Skeletal muscle satellite cell (primary cell): ENCODE results near the gene TXNDC17. TPM values are rescaled to one million over a fixed set of nuclear protein-coding genes. Genes with fewer than 3 reads are reported as not detected.
"Not testable (repeated sequence)": the region's sequence is repeated elsewhere in the genome, so short reads cannot be mapped to it uniquely, and the experiment has no call there.

ENCODE experiments used
- H3K27me3 ChIP-seq: 2 replicates; pipeline ENCODE4 v1.7.0; 2013; ENCODE audit warnings: low read length; ENCODE audit not compliant: control insufficient read depth, insufficient read depth
- H3K36me3 ChIP-seq: 2 replicates; pipeline ENCODE4 v1.7.0; 2013; ENCODE audit warnings: mild to moderate bottlenecking, control low read depth, low read length; ENCODE audit not compliant: insufficient read depth
- H3K4me1 ChIP-seq: 2 replicates; pipeline ENCODE4 v1.7.0; 2013; ENCODE audit warnings: low read length; ENCODE audit not compliant: control insufficient read depth, insufficient read depth
- H3K4me2 ChIP-seq: 2 replicates; pipeline ENCODE4 v1.7.0; 2013; ENCODE audit warnings: mild to moderate bottlenecking, low read length
- H3K4me3 ChIP-seq: 2 replicates; pipeline ENCODE4 v1.7.0; 2013; ENCODE audit warnings: low read length
- H3K9ac ChIP-seq: 2 replicates; pipeline ENCODE4 v1.7.0; 2013; ENCODE audit warnings: mild to moderate bottlenecking, low read depth, low read length, moderate library complexity
- H3K9me3 ChIP-seq: replicated peaks from 2 replicates; pipeline ENCODE4 v1.7.0; 2013; ENCODE audit warnings: mild to moderate bottlenecking, control low read depth, low read length
- small RNA-seq: library from RNA; depleted of rRNA; stranded (forward); fragments of <200 nt; gene quantifications from one replicate; pipeline ENCODE3, GENCODE V24; 2012

Gene TXNDC17

GRCh38 chr17:6690641-6691040 is 49.8 kb downstream of the TXNDC17 start:
- Histone ChIP-seq H3K4me1 (no peaks in the 10 kb centered on the region), H3K4me2 (no peak overlapping the region), H3K36me3 (no peaks in the 10 kb centered on the region), H3K4me3 (no peak overlapping the region), H3K9ac (no peak overlapping the region), H3K9me3 (no peaks in the 10 kb centered on the region), H3K27me3 (peaks cover 72% of the 10 kb centered on the region)

- no peak overlapping the region for H3K4me2 ChIP-seq
- no peaks in the 10 kb centered on the region for H3K36me3 ChIP-seq
- no peaks in the 10 kb centered on the region for H3K4me1 ChIP-seq
- no peaks in the 10 kb centered on the region for H3K9me3 ChIP-seq
- peaks cover 68% of the 10 kb centered on the region for H3K27me3 ChIP-seq
- H3K9ac ChIP-seq, result no peak overlapping the region
- H3K4me3 ChIP-seq, result no peak overlapping the region
These were observed 50.7 kb downstream of the TXNDC17 start for GRCh38 chr17:6691546-6691945.

GRCh38 chr17:6691958-6692357 is 51.1 kb downstream of the TXNDC17 start:
- not testable (repeated sequence) for H3K9me3 ChIP-seq, H3K9ac ChIP-seq, H3K4me2 ChIP-seq, H3K4me1 ChIP-seq, H3K36me3 ChIP-seq, H3K4me3 ChIP-seq
- H3K27me3 ChIP-seq, result peaks cover 69% of the 10 kb centered on the region

Small RNA genes lying within 50 kb of the gene (small RNA-seq; reads per million reads assigned to genes)
- gene MIR4520-1 (not detected), gene RNA5SP435 (not detected)
